Spinal cord (tissue), 10 donors: ENCODE measurements around the gene OBSCN. TPM values are rescaled to one million over a fixed set of nuclear protein-coding genes. Genes with fewer than 3 reads are reported as not detected.

Experiments used
- DNase-seq, 6 donors: peaks; one replicate each; pipeline versions ENCODE4 v3.0.0 to v3.0.0-alpha.2; 2013 to 2015; ENCODE audit warnings: low spot score in 6 of 6, low read depth in 4 of 6
- H3K27ac ChIP-seq: one replicate; pipeline ENCODE4 v1.5.1; 2013; ENCODE audit warnings: low read depth, low read length, control low read depth
- H3K27me3 ChIP-seq: one replicate; pipeline ENCODE4 v1.6.1; 2013; ENCODE audit warnings: low read length; ENCODE audit not compliant: control insufficient read depth, insufficient read depth
- H3K36me3 ChIP-seq: one replicate; pipeline ENCODE4 v1.6.1; 2013; ENCODE audit warnings: low read length; ENCODE audit not compliant: control insufficient read depth, insufficient read depth
- H3K4me1 ChIP-seq: one replicate; pipeline ENCODE4 v1.6.1; 2013; ENCODE audit warnings: low read length; ENCODE audit not compliant: control insufficient read depth, insufficient read depth
- H3K4me3 ChIP-seq: one replicate; pipeline ENCODE4 v1.5.1; 2013; ENCODE audit warnings: low read depth, low read length, control low read depth
- H3K9me3 ChIP-seq: one replicate; pipeline ENCODE4 v1.6.1; 2013; ENCODE audit warnings: low read length; ENCODE audit not compliant: control insufficient read depth, insufficient read depth
- WGBS: methylation state at CpG from one replicate; pipeline ENCODE4 v1.1.5; 2013; ENCODE audit warnings: missing lambda C conversion rate; ENCODE audit not compliant: insufficient coverage; 5-methylcytosine and 5-hydroxymethylcytosine counted together
- polyA plus RNA-seq, 2 donors: library from polyadenylated mRNA; unstranded; fragments of 120-200 nt; gene quantifications; one replicate each; pipeline ENCODE4 v1.2.1, GENCODE V29; 2013; ENCODE audit not compliant: insufficient read length in 2 of 2
- total RNA-seq, 2 donors: library from RNA; depleted of rRNA in 1 of 2; stranded (reverse); fragments of 120-200 nt in 1 of 2; fragments of >200 nt in 1 of 2; gene quantifications; one replicate each; pipeline versions ENCODE4 v1.2.3 to v1.2.4, GENCODE V29; 2013 to 2014
- donor health status: healthy.

Gene OBSCN
- total and polyA plus RNA-seq, 4 donors, result 13.5 to 27.2 (median 22.0) TPM

DNA sequence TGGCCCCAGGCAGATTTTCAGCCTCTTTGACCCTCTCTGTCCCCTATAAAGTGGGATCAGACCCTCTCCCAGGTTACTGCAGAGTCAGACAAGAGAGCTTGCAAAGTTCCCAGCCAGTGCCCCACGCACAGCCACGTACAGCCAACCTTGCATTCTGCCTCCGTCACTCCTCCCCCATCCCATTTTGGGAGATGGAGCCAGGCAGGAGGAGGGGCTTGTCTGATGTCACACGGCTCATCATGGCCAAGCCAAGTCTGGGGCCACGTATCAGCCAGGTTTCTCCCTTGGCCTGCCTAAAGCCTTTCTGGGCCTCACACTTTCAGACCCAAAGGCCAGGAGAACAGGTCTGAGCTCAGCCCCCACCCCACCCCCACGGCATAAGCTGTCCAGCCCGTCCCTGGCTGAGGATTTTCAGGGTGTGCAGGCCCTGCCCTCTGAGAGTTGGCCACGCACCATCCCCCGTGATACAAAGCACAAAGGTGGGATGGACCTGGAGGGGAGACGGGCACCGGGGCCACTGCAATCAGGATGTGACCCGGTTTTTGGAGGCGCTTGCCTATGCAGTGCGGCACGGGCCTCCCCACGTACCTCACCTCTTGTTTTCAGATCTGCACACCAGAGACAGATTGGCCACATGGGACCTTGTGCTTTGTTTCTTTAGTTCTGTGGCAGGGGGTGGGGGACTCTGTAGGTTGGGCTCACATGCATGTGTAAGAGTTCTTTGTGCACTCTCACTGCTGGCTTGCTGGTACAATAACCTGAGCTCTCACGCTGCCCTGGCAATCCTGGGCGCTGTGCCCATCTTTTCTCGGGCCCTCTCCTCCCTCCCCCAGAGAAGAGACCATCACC lies 151.1 kb downstream of the OBSCN start:
- H3K27me3 ChIP-seq, result no peaks in the 10 kb centered on the region
- H3K4me1 ChIP-seq, result no peaks in the 10 kb centered on the region
- H3K9me3 ChIP-seq, result no peaks in the 10 kb centered on the region
- no peak overlapping the region for H3K4me3 ChIP-seq
- WGBS, result 80% methylated on average over 12 of the region's 19 CpGs
- DNase-seq, result no peak
- H3K27ac ChIP-seq, result no peak overlapping the region
- peaks cover 27% of the 10 kb centered on the region for H3K36me3 ChIP-seq

DNA sequence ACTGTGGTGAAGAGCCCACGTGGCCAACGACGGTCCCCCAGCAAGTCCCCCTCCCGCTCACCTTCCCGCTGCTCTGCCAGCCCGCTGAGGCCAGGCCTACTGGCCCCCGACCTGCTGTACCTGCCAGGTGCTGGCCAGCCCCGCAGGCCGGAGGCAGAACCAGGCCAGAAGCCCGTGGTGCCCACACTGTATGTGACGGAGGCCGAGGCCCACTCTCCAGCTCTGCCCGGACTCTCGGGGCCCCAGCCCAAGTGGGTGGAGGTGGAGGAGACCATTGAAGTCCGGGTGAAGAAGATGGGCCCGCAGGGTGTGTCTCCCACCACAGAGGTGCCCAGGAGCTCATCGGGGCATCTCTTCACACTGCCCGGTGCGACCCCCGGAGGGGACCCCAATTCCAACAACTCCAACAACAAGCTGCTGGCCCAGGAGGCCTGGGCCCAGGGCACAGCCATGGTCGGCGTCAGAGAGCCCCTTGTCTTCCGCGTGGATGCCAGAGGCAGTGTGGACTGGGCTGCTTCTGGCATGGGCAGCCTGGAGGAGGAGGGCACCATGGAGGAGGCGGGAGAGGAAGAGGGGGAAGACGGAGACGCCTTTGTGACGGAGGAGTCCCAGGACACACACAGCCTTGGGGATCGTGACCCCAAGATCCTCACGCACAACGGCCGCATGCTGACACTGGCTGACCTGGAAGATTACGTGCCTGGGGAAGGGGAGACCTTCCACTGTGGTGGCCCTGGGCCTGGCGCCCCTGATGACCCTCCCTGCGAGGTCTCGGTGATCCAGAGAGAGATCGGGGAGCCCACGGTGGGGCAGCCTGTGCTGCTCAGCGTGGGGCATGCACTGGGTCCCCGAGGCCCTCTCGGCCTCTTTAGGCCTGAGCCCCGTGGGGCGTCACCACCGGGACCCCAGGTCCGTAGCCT lies 152.0 kb downstream of the OBSCN start:
- H3K4me3 ChIP-seq, result no peak overlapping the region
- H3K36me3 ChIP-seq, result peaks cover 25% of the 10 kb centered on the region
- H3K27me3 ChIP-seq, result no peaks in the 10 kb centered on the region
- no peaks in the 10 kb centered on the region for H3K4me1 ChIP-seq
- no peaks in the 10 kb centered on the region for H3K9me3 ChIP-seq
- WGBS, result 92% methylated on average over 38 of the region's 45 CpGs
- DNase-seq, result no peak
- H3K27ac ChIP-seq, result no peak overlapping the region

- no peak for DNase-seq
- H3K36me3 ChIP-seq, result peaks cover 27% of the 10 kb centered on the region
- no peaks in the 10 kb centered on the region for H3K4me1 ChIP-seq
- no peaks in the 10 kb centered on the region for H3K27me3 ChIP-seq
- no peak overlapping the region for H3K4me3 ChIP-seq
- WGBS, result 92% methylated on average over 19 of the region's 19 CpGs
- no peak overlapping the region for H3K27ac ChIP-seq
- no peaks in the 10 kb centered on the region for H3K9me3 ChIP-seq
Measured at GRCh38 chr1:228360533-228361313, 152.9 kb downstream of the OBSCN start.

DNA sequence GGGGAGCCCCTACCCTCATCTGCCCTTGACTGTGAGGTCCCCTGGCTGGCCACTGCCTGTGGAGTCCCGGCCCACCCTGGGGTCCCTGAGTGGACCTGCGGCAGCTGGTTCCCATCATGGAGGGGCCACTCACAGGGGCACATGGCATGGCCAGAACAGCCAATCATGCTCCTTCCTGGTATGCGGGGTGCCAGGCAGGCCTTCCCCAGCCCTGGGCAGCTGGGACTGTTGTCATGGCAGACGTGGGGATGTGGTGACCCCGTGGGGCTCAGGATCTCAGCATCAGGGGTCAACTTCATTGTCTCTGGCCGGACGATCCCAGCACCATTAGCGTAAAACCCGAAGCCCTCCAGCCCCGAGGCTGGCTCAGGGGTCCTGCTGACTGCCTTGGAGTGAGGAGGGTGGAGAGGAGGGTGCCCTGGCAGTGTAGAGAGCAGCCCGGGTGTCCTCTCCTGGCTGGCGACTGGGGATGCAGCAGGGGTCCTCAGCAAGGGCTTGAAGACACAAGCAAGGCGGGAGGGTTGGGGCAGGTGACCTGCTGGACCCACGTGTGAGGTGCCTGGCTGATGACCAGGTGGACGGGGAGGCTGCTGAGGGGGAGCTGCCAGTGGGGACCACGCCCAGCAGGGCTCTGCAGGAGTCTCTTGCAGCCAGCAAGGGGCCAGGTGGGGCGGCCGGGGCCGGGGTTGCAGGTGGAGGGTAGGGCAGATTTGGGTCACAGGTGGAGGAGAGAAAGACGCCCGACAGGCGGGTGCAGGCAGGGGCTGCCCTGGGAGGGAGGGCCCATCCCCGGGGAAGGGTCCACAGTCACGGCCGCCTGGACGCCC lies 153.7 kb downstream of the OBSCN start:
- no peak for DNase-seq
- H3K9me3 ChIP-seq, result no peaks in the 10 kb centered on the region
- WGBS, result 83% methylated on average over 26 of the region's 26 CpGs
- no peaks in the 10 kb centered on the region for H3K4me1 ChIP-seq
- no peak overlapping the region for H3K4me3 ChIP-seq
- H3K27me3 ChIP-seq, result no peaks in the 10 kb centered on the region
- H3K27ac ChIP-seq, result no peak overlapping the region
- H3K36me3 ChIP-seq, result peaks cover 26% of the 10 kb centered on the region

DNA sequence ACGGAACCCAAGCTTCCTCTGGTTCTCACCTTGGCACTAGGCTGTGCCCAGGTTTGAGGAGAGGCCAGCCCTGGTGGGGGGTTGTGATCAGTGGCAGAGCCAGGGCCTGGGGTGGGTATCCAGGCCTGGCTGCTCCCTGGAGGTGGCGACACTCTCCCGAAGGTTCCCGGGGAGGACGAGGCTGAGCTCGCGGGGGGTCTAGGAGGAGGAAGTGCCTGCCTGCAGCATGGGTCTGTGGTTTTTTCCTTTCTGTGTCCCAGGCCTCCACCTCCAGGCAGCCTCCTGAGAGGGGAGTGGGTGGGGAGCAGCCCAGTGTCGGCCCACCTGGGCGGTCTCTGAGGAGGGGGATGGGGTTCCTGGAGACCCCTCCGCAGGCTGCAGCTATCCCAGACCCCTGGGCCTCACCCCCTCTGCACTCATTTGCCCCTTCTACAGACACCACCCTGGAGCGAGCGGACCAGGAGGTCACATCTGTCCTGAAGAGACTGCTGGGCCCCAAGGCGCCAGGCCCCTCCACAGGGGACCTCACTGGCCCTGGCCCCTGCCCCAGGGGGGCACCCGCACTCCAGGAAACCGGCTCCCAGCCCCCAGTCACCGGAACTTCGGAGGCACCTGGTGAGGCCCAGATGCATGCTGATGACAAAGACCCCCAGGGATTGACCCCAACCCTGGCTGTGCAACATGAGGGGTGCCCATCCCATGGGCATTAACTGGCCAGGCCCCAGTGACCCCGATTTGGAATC lies 154.5 kb downstream of the OBSCN start:
- no peak overlapping the region for H3K27ac ChIP-seq
- H3K4me1 ChIP-seq, result no peaks in the 10 kb centered on the region
- peaks cover 26% of the 10 kb centered on the region for H3K36me3 ChIP-seq
- H3K9me3 ChIP-seq, result no peaks in the 10 kb centered on the region
- WGBS, result 80% methylated on average over 15 of the region's 18 CpGs
- H3K4me3 ChIP-seq, result no peak overlapping the region
- DNase-seq, result no peak
- no peaks in the 10 kb centered on the region for H3K27me3 ChIP-seq

GRCh38 chr1:228362884-228363450 lies 155.1 kb downstream of the OBSCN start:
- no peak overlapping the region for H3K4me3 ChIP-seq
- H3K27ac ChIP-seq, result no peak overlapping the region
- no peaks in the 10 kb centered on the region for H3K27me3 ChIP-seq
- no peaks in the 10 kb centered on the region for H3K4me1 ChIP-seq
- H3K9me3 ChIP-seq, result no peaks in the 10 kb centered on the region
- peaks cover 26% of the 10 kb centered on the region for H3K36me3 ChIP-seq
- no CpG with 5 or more reads among the region's 4 CpGs for WGBS
- DNase-seq, result no peak

DNA sequence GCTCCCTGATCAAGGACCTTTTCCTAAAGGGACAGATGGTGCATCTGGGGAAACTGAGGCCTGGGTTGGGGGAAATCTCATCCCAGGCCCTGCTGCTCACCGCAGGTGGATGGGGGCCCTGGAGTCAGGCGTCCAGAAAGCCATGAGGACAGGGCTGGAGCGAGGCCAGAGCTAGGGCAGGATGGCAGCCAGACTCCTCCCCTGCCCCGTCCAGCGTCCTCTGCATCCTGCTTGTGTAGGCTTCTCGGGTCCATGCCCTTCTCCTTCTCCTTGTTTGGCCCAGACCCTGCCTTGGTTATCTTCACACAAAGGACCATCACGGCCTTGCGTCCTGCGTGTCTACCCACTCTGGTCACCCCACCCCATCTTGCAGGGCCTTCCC lies 155.8 kb downstream of the OBSCN start:
- H3K27me3 ChIP-seq, result no peaks in the 10 kb centered on the region
- no peak for DNase-seq

GRCh38 chr1:228364068-228364705 lies 156.3 kb downstream of the OBSCN start:
- Histone ChIP-seq H3K27ac (no peak overlapping the region), H3K9me3 (no peaks in the 10 kb centered on the region), H3K27me3 (no peaks in the 10 kb centered on the region), H3K36me3 (peaks cover 29% of the 10 kb centered on the region), H3K4me1 (no peaks in the 10 kb centered on the region), H3K4me3 (no peak overlapping the region)
- no peak for DNase-seq
- WGBS, result 79% methylated on average over 10 of the region's 12 CpGs

More for the DNA sequence above, 155.8 kb downstream of the OBSCN start:
- 86% methylated on average over 9 of the region's 9 CpGs for WGBS
- Histone ChIP-seq H3K27ac (no peak overlapping the region), H3K4me3 (no peak overlapping the region), H3K4me1 (no peaks in the 10 kb centered on the region), H3K9me3 (no peaks in the 10 kb centered on the region), H3K36me3 (peaks cover 29% of the 10 kb centered on the region)
